SW480 (cell line): ENCODE data around the gene ATP11C.
"Not testable (repeated sequence)": the region's sequence is repeated elsewhere in the genome, so short reads cannot be mapped to it uniquely, and the experiment has no call there.

ENCODE experiments used
- DNase-seq: peaks from one replicate; pipeline ENCODE4 v3.0.0-alpha.2; 2016; ENCODE audit warnings: low spot score

The ATP11C gene

DNA sequence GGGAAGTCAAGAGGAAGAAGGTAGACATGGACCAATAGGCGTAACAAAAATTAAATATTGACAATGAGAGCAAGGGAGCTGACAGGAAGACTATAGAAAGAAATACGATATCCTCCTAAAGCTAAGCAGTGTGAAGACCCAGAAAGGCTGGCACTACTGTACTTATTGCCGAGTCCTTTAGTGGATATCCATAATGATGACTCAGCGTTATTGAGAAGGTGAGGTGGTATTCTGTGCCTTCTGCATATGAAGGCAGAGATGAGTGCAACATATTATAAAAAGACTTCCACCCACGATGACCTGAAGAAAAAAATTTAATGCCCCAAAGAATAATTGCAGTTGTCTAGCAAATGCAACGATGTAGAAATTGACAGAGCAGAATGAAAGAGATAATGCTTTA lies 211.9 kb downstream of the ATP11C start:
- DNase-seq, result no peak

DNA sequence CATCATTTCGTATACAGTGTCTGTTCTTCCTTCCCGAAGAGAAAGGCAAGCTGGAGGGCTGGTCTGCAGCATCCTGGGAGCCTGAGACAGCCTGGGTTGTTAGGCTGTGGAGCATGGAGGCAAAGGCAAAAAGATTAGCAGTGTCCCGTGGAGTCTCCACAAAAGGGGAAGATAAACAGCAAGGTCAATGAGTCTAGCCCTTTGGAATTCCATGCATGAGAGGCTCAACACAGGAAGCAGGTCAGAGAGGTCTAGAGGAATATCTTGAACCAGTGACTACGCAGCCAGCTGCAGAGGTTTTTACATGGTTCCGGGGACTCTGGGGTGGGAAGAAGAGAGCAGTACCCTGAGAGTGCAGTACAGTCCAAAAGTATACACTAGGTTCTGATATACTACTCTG lies 212.7 kb downstream of the ATP11C start:
- DNase-seq, result no peak

GRCh38 chrX:139708067-139708466 lies 224.8 kb downstream of the ATP11C start, which contains the start of gene MCF2:
Gene MCF2 (minus strand): TSS chrX:139708167. CDS start chrX:139651744, 56,423 bp downstream.
- no peak for DNase-seq

- no peak for DNase-seq
Measured at GRCh38 chrX:139702658-139703057, 230.2 kb downstream of the ATP11C start.

DNA sequence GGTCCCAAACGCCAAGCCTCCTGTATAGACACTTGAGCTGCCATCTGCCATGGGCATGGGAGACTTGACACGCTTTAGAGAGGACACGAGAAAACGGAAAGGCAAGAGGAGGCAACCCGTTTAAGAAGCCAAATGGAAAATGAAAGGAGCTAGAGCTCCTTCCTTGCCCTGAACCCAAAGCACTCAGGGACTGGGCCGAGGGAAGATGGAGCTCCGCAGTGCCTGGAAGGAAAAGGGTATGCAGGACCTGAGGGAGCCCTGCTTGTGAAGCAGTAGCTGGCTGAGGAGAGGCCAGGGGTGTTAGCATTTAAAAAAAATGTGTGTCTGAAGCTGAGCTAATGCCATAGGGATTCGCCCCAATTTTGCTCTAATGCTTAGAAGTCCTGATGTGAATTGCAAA lies 239.9 kb downstream of the ATP11C start:
- no peak for DNase-seq

GRCh38 chrX:139692506-139692849 lies 240.4 kb downstream of the ATP11C start:
- no peak for DNase-seq

GRCh38 chrX:139691843-139692505 lies 240.9 kb downstream of the ATP11C start:
- DNase-seq, result no peak

- no peak for DNase-seq
Measured at GRCh38 chrX:139691493-139691842, 241.4 kb downstream of the ATP11C start.

DNA sequence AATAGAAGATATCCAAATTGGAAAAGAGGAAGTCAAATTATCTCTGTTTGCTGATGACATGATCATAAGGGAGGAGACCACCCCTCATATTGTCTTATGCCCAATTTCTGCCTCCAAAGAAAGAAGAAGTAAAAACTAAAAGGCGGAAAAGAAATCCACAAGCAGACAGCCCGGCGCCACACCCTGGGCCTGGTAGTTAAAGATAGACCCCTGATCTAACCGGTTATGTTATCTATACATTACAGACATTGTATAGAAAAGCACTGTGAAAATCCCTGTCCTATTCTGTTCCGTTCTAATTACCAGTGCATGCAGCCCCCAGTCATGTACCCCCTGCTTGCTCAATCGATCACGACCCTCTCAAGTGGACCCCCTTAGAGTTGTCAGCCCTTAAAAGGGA lies 247.7 kb downstream of the ATP11C start:
- not testable (repeated sequence) for DNase-seq

GRCh38 chrX:139680356-139680755 lies 252.5 kb downstream of the ATP11C start:
- DNase-seq, result no peak
